T-cell (primary cell): ENCODE results near the gene MSANTD7. TPM values are rescaled to one million over a fixed set of nuclear protein-coding genes. Genes with fewer than 3 reads are reported as not detected.

Experiments
- ATAC-seq, 4 experiments: fragments of 200-7000 bp in 3 of 4; fragments of 150-1000 bp in 1 of 4; cut with Tn5 transposase; replicated peaks in 1 of 4; 1 replicate in 3 of 4; 2 replicates in 1 of 4; pipeline ENCODE4 v1.10.0; 2021; ENCODE audit warnings: moderate library complexity in 3 of 4, mild to moderate bottlenecking in 2 of 4, moderate number of reproducible peaks in 1 of 4
- CTCF ChIA-PET, 2 donors: fragments of 300-600 bp; sonication (Branson Sonifier 250); formaldehyde crosslinking; loops; one replicate each; lab custom pipeline; 2022; ENCODE audit warnings: antibody characterized with exemption in 2 of 2; lab: Charles Lee
- POLR2A ChIA-PET, 2 donors: fragments of 300-600 bp; sonication (Branson Sonifier 250); formaldehyde crosslinking; loops; one replicate each; lab custom pipeline; 2022; ENCODE audit warnings: antibody characterized with exemption in 2 of 2; lab: Charles Lee
- DNase-seq, 35 experiments: peaks; one replicate each; pipeline versions ENCODE4 v3.0.0 to v3.0.0-alpha.2; 2013 to 2023
- H3K27ac ChIP-seq: one replicate; pipeline ENCODE4 v1.5.1; 2013; ENCODE audit warnings: low read length
- H3K27me3 ChIP-seq, 2 experiments: replicated peaks in 1 of 2; 1 replicate in 1 of 2; 2 replicates in 1 of 2; pipeline versions ENCODE4 v1.6.1 to v1.7.0; 2013; ENCODE audit warnings: low read length in 1 of 2, mixed read lengths in 1 of 2; ENCODE audit not compliant: control insufficient read depth in 2 of 2, insufficient read depth in 2 of 2; ENCODE audit errors: extremely low read depth in 1 of 2
- H3K36me3 ChIP-seq, 2 donors: 1 replicate in 1 of 2; 2 replicates in 1 of 2; pipeline versions ENCODE4 v1.6.1 to v1.7.0; 2013; ENCODE audit warnings: low read length in 1 of 2; ENCODE audit not compliant: control insufficient read depth in 2 of 2, insufficient read depth in 1 of 2; ENCODE audit errors: extremely low read depth in 1 of 2
- H3K4me1 ChIP-seq, 2 experiments: 1 replicate in 1 of 2; 2 replicates in 1 of 2; pipeline versions ENCODE4 v1.6.1 to v1.7.0; 2013; ENCODE audit warnings: low read length in 2 of 2, mixed read lengths in 1 of 2; ENCODE audit not compliant: insufficient read depth in 2 of 2, control insufficient read depth in 1 of 2; ENCODE audit errors: extremely low read depth in 1 of 2
- H3K4me3 ChIP-seq, 2 donors: 1 replicate in 1 of 2; 2 replicates in 1 of 2; pipeline versions ENCODE4 v1.5.1 to v1.7.0; 2013; ENCODE audit warnings: mild to moderate bottlenecking in 2 of 2, low read length in 1 of 2, moderate library complexity in 1 of 2; ENCODE audit not compliant: control insufficient read depth in 1 of 2; ENCODE audit errors: extremely low read depth in 1 of 2
- H3K9me3 ChIP-seq: 2 replicates; pipeline ENCODE4 v1.7.0; 2013
- H3K27ac Mint-ChIP-seq, 2 donors: one replicate each; pipeline ENCODE4 v1.8.0; 2020 to 2021; ENCODE audit warnings: mild to moderate bottlenecking in 2 of 2, mixed read lengths in 2 of 2
- H3K27me3 Mint-ChIP-seq, 2 donors: one replicate each; pipeline ENCODE4 v1.8.0; 2021 to 2022; ENCODE audit warnings: mixed read lengths in 2 of 2
- H3K36me3 Mint-ChIP-seq: one replicate; pipeline ENCODE4 v1.8.0; 2021; ENCODE audit warnings: mixed read lengths
- H3K4me1 Mint-ChIP-seq, 3 donors: one replicate each; pipeline ENCODE4 v1.8.0; 2020 to 2022; ENCODE audit warnings: mixed read lengths in 3 of 3, mild to moderate bottlenecking in 1 of 3
- H3K4me3 Mint-ChIP-seq, 3 donors: one replicate each; pipeline ENCODE4 v1.8.0; 2020 to 2022; ENCODE audit warnings: mild to moderate bottlenecking in 3 of 3, mixed read lengths in 3 of 3, moderate library complexity in 3 of 3
- H3K9me3 Mint-ChIP-seq, 3 donors: one replicate each; pipeline ENCODE4 v1.8.0; 2020 to 2022; ENCODE audit warnings: mixed read lengths in 3 of 3
- WGBS: methylation state at CpG from one replicate; pipeline ENCODE4 v1.1.5; 2013; ENCODE audit warnings: missing lambda C conversion rate; ENCODE audit not compliant: insufficient coverage; 5-methylcytosine and 5-hydroxymethylcytosine counted together
- total RNA-seq, 35 experiments: library from RNA in 6 of 35; stranded (reverse) in 6 of 35; fragments of 120-200 nt in 1 of 35; gene quantifications; one replicate each; pipeline versions ENCODE4 v1.2.1 to v1.2.4 and lab custom pipeline; 2013 to 2026

Gene MSANTD7
- total RNA-seq, 5 donors from 2014 or later (not counting 1 experiment from before 2014, with no cell fraction given) = 11.7 to 31.5 (median 14.9) TPM

DNA sequence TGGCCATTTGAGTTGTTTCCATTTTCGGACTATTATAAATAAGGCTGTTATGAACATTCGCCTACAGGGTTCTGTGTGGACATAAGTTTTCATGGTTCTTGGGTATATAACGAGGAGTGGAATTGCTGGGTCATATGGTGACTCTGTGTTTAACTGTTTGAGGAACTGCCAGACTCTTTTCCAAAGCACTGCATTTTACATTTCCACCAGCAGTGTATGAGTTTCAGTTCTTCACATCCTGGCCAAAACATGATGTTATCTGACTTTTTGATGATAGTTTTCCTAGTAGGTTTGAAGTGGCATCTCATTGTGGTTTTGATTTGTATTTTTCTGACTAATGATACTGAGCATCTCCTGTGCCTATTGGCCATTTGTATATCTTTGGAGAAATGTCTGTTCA is 46.0 kb downstream of the MSANTD7 start:
- H3K4me1 ChIP-seq = peaks cover 5 to 9% of the 10 kb centered on the region in 2 experiments
- ATAC-seq = no peak
- peaks cover 0 to 4% of the 10 kb centered on the region in 2 donors for H3K36me3 ChIP-seq
- no peaks in the 10 kb centered on the region for H3K9me3 Mint-ChIP-seq
- no peaks in the 10 kb centered on the region for H3K9me3 ChIP-seq
- H3K4me3 ChIP-seq = no peak overlapping the region
- ChIA-PET POLR2A (no interaction called here), CTCF (no interaction called here)
- H3K27ac ChIP-seq = no peak overlapping the region
- H3K4me1 Mint-ChIP-seq = peaks cover 17 to 19% (median 19%) of the 10 kb centered on the region in 3 donors
- no peaks in the 10 kb centered on the region for H3K27me3 ChIP-seq
- H3K27ac Mint-ChIP-seq = no peak overlapping the region
- no peaks in the 10 kb centered on the region for H3K27me3 Mint-ChIP-seq
- WGBS = no CpG with 5 or more reads among the region's 3 CpGs
- no peaks in the 10 kb centered on the region for H3K36me3 Mint-ChIP-seq
- H3K4me3 Mint-ChIP-seq = no peak overlapping the region
- DNase-seq = no peak

Other genes with a start within 250 kb of the MSANTD7 start
- gene FAM107B, start 63.4 kb upstream of the MSANTD7 start, total RNA-seq = 100 to 1,000 TPM; 175 to 298 (median 214) TPM
- gene CDNF, start 269 bp upstream of the MSANTD7 start, total RNA-seq = 1 to 10 TPM; 1.5 to 4.0 (median 2.5) TPM
- 10 to 100 TPM; 13.0 to 19.5 (median 15.0) TPM for gene HSPA14, start within 50 bp of the MSANTD7 start, total RNA-seq
- gene SUV39H2, start 40.6 kb downstream of the MSANTD7 start, total RNA-seq = 1 to 10 TPM; 2.4 to 5.1 (median 3.4) TPM
- gene DCLRE1C, start 115.8 kb downstream of the MSANTD7 start, total RNA-seq = 10 to 100 TPM; 13.6 to 26.5 (median 23.1) TPM
- not detected for gene MEIG1, start 121.1 kb downstream of the MSANTD7 start, total RNA-seq
- gene OLAH, start 205.6 kb downstream of the MSANTD7 start, total RNA-seq = not detected